ENCODE results near the gene SGO2. TPM values are rescaled to one million over a fixed set of nuclear protein-coding genes. Genes with fewer than 3 reads are reported as not detected.

The SGO2 gene
- total and polyA plus RNA-seq, 2 of the 13 experiments (the other 11 are each of a cell fraction or from before 2014, with no cell fraction given): 5.1 to 16.2 TPM

- 97% methylated on average over 2 of the region's 2 CpGs for WGBS (ENCODE audit: low lambda C conversion rate)
- ChIA-PET POLR2A (interaction anchor here (1.0 to 1.5 kb wide), 3 partner anchors 9 to 40 kb away, joined by 3 to 6 read pairs (median 5); partner anchors contain the start of gene AOX1), CTCF (ENCODE audit: low intra/inter-chr PET ratio, low total read pairs) (no interaction called here)
Measured at GRCh38 chr2:200625958-200626363, 100.0 kb downstream of the SGO2 start.

GRCh38 chr2:200627110-200627770 lies 101.2 kb downstream of the SGO2 start:
- no peaks in the 10 kb centered on the region for H3K36me3 ChIP-seq (replicated peaks in 1 of 2; ENCODE audit: control insufficient read depth in 1 of 2, insufficient read depth in 2 of 2, low read length in 2 of 2)
- no peaks in the 10 kb centered on the region for H3K79me2 ChIP-seq (ENCODE audit: insufficient read depth, low read length)
- no peaks in the 10 kb centered on the region for H3K27me3 ChIP-seq (ENCODE audit: control insufficient read depth in 1 of 2, insufficient read depth in 2 of 2, low read length in 2 of 2)
- no peak overlapping the region for H3K4me3 ChIP-seq (replicated peaks in 1 of 3; ENCODE audit: insufficient read depth in 1 of 3, low read depth in 2 of 3, low read length in 3 of 3)
- H3K4me2 ChIP-seq (ENCODE audit: low read depth, low read length): no peak overlapping the region
- H3K9ac ChIP-seq (ENCODE audit: insufficient read depth, low read depth, low read length): no peak overlapping the region
- ATAC-seq (no peak), FAIRE-seq (no peak), DNase-seq (ENCODE audit: low spot score) (no peak)
- WGBS (ENCODE audit: low lambda C conversion rate): 90% methylated on average over 4 of the region's 4 CpGs
- H4K20me1 ChIP-seq (ENCODE audit: insufficient read depth, low read length): no peaks in the 10 kb centered on the region
- H3K9me3 ChIP-seq (ENCODE audit: low read length): no peaks in the 10 kb centered on the region
- ChIA-PET CTCF (ENCODE audit: low intra/inter-chr PET ratio, low total read pairs) (no interaction called here), POLR2A (interaction anchor here (1.5 kb wide), 1 partner anchor 42 kb away, joined by 6 read pairs; the partner anchor contains the start of gene AOX1)
- intact Hi-C loops (cut with micrococcal nuclease; ENCODE audit: unreplicated experiment) (loop anchor here (5.0 kb wide), 1 partner anchor 40 kb away; the partner anchor contains the start of gene AOX1), in situ Hi-C loops (cut with HindIII; ENCODE audit: extremely low pct_ligation_motif_present, low pct_unique_long_range_greater_than_20kb) (no loop called here)
- no peak overlapping the region for H3K27ac ChIP-seq (ENCODE audit: extremely low read length, insufficient read depth, low read length)
- no TSS peak for BruUV-seq (replicated peaks)
- TF ChIP-seq FOXA3 (CRISPR knock-in tag; IDR thresholded peaks at IDR 0.05): no peak
- TF ChIP-seq TFDP2 (CRISPR knock-in tag; IDR thresholded peaks at IDR 0.05): no peak
- no peak for TF ChIP-seq ZNF296 (CRISPR knock-in tag; conservative IDR thresholded peaks at IDR 0.05)
- TF ChIP-seq FOXO4 (CRISPR knock-in tag; conservative IDR thresholded peaks at IDR 0.05): no peak
- TF ChIP-seq ZNF383 (CRISPR knock-in tag; IDR thresholded peaks at IDR 0.05; ENCODE audit: borderline replicate concordance): no peak
- TF ChIP-seq ZNF564 (CRISPR knock-in tag; IDR thresholded peaks at IDR 0.05): no peak
- TF ChIP-seq ZNF282 (IDR thresholded peaks at IDR 0.05; ENCODE audit: partially characterized antibody): no peak
- TF ChIP-seq CBFB (CRISPR knock-in tag; IDR thresholded peaks at IDR 0.05): no peak
- H3K4me1 ChIP-seq (ENCODE audit: insufficient read depth, low read length): peaks cover 11% of the 10 kb centered on the region
- no peak overlapping the region for H2AFZ ChIP-seq (ENCODE audit: low read length)

More at GRCh38 chr2:200625958-200626363, 100.0 kb downstream of the SGO2 start:
- intact Hi-C loops (cut with micrococcal nuclease; ENCODE audit: unreplicated experiment) (loop anchor here (5.0 kb wide), 1 partner anchor 39 kb away; the partner anchor contains the start of gene AOX1), in situ Hi-C loops (cut with HindIII; ENCODE audit: extremely low pct_ligation_motif_present, low pct_unique_long_range_greater_than_20kb) (no loop called here)
- H3K9ac ChIP-seq (ENCODE audit: insufficient read depth, low read depth, low read length): no peak overlapping the region
- no TSS peak for BruUV-seq (replicated peaks)
- no peaks in the 10 kb centered on the region for H3K36me3 ChIP-seq (replicated peaks in 1 of 2; ENCODE audit: control insufficient read depth in 1 of 2, insufficient read depth in 2 of 2, low read length in 2 of 2)
- H3K9me3 ChIP-seq (ENCODE audit: low read length): no peaks in the 10 kb centered on the region
- H3K4me2 ChIP-seq (ENCODE audit: low read depth, low read length): no peak overlapping the region
- no peak overlapping the region for H3K4me3 ChIP-seq (replicated peaks in 1 of 3; ENCODE audit: insufficient read depth in 1 of 3, low read depth in 2 of 3, low read length in 3 of 3)
- no peaks in the 10 kb centered on the region for H3K79me2 ChIP-seq (ENCODE audit: insufficient read depth, low read length)
- H3K4me1 ChIP-seq (ENCODE audit: insufficient read depth, low read length): peaks cover 11% of the 10 kb centered on the region
- no peaks in the 10 kb centered on the region for H3K27me3 ChIP-seq (ENCODE audit: control insufficient read depth in 1 of 2, insufficient read depth in 2 of 2, low read length in 2 of 2)
- H4K20me1 ChIP-seq (ENCODE audit: insufficient read depth, low read length): no peaks in the 10 kb centered on the region
- no peak for DNase-seq (ENCODE audit: low spot score)
- TF ChIP-seq ZFX (CRISPR knock-in tag; IDR thresholded peaks at IDR 0.05; ENCODE audit: low read depth) (no peak), ZFP41 (CRISPR knock-in tag; IDR thresholded peaks at IDR 0.05; ENCODE audit: borderline replicate concordance) (no peak), CEBPB (IDR thresholded peaks at IDR 0.05; ENCODE audit: borderline replicate concordance, low read depth, low read length) (no peak), ZNF354B (CRISPR knock-in tag; IDR thresholded peaks at IDR 0.05) (no peak), SMC3 (IDR thresholded peaks at IDR 0.05; ENCODE audit: low read length) (no peak), HOXA5 (CRISPR knock-in tag; IDR thresholded peaks at IDR 0.05) (no peak)
- no peak overlapping the region for H2AFZ ChIP-seq (ENCODE audit: low read length)
- no peak overlapping the region for H3K27ac ChIP-seq (ENCODE audit: extremely low read length, insufficient read depth, low read length)
- ATAC-seq: no peak
- no peak for FAIRE-seq

All from HepG2 (cell line).